GM19099 (cell line): ENCODE measurements around the gene RPA3.

Source experiments
- POLR2A ChIP-seq: IDR thresholded peaks from 3 replicates; pipeline ENCODE4 v1.6.1; 2011; ENCODE audit warnings: low read depth; ENCODE audit not compliant: insufficient read length; ENCODE audit errors: extremely low read depth

The RPA3 gene

DNA sequence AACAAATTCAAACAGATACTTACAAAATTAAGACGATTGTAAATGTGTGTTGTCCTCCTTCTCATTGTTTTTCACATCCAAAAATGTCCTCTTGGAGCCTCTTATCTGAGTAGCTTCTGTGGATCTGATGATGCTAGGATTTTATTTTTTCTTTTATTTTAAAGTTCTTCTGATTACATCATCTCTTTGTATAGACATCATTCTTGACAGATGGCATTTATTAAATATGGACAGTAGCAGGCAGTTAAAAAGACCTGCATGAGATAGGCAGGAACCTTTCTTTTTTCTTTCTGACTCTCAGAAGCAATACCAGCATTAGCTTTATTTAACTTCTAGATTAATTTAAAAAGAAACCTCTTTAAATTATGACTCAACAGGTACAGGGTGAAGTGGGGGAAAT lies at the start of gene RPA3:
RPA3 (minus strand) TSS at position 116 of the 400 bp plus-strand sequence. CDS start 78,189 bp downstream, outside the sequence.
- no peak for TF ChIP-seq POLR2A

DNA sequence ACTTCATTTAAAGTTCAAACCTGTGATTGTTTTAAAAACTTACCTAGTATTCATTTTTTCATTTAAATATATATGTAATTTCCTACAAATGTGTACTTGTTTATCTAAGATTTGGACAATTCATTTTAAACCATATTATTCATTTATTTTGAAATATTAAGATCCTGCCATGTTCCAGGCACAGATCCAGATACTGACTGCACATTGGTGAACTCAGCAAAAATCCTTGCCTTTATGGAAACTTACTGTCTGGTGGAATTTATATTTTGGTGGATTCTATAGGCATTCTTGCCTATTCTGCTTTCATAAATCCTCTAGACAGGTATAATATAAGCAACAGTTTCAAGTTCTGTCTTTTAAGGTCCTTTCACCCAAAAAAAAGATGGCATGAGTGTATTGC lies 48.3 kb upstream of the RPA3 start:
- TF ChIP-seq POLR2A, result no peak

DNA sequence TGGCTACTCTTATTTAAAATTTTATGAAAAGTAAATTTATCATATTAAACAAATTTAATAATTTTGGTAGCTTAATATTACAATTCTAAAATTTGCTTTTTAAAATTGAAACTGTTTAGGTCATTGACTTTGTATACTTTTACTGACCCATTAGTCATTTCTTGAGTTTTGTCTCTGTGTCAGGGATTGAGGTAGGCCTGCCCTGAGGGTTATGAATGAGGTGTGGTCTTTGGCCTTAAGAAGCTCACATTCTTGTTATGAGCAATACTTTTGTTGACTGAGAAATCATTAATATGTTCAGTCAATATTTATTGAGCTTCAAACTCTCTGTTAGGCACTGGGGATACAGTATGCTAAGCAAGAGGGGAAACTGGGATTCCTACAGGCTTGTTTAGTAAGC lies 47.0 kb upstream of the RPA3 start:
- TF ChIP-seq POLR2A, result no peak

DNA sequence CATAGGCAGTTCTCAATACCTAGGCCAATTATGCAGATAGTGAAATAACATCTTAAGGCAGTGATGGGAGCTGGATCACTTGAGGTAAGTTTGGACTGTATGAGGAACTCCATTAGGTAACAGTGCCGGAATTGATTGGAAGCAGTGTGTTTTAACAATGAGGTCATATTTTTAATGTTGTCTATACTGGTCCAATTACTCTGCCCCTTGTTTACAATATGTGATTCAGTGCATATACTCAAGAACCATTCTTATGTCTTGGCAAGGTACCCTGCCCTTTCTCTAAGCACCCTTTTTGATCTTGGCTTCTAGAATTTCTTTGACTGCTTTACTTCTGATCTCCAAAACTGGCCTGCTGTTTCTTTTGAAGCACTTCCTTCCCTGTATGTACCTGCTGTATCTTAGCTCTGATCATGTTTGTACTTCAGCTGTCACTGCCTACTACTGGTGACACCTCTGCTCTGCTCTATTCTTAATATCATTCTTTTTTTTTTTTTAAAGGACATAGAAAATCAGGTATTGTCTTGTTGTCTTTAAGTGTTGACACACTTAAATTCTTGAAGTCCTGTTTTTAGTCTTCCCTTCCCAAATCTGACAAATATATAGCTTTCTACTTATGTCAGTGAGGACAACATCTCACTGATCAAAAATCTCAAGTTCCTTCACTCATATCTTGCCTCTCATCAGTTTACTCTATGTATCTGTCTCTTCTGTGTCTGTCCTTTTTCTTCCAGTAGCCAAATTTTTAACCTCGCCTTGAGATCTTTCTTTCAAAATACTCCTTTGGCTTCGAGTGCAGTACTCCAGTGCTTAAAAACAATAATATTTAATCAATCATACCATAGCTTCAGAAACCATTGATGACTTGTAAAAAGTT lies 46.4 kb upstream of the RPA3 start:
- no peak for TF ChIP-seq POLR2A

DNA sequence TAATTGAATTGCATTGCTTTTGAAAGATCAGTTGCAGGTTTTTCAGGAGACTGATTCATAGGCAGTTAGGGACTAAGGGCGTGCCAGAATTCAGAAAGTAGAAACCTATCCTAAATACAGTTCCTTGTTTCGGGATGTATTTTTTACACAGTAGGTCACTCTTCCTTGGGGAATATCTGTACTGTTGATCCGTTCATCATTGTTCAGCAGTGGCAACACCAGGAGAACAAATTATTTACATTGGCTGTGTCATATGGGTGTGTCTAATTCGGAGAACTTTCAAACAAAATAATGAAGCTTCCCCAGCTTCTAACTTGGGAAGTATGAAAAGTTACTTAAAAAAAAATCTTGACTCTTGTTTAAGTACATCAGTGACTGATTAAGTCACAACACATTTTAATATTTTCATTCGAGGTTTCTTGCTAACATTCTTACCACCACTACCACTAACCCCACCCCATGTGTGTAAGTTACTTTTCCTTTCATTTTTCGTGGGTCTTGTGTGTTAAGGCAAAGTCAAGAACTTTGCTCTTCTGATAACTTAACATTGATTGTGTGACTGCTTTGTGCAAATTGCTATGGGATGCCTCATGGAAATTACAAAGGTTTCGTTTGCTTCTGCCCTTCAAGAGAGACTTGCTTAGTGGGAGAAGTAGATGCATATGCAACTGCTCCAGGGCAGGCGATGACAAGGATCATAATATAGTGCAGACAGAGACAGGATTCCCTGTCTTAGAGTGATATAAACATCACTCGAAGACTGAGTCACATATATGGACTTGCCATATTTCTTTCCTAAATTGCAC lies 43.8 kb upstream of the RPA3 start:
- TF ChIP-seq POLR2A, result no peak

DNA sequence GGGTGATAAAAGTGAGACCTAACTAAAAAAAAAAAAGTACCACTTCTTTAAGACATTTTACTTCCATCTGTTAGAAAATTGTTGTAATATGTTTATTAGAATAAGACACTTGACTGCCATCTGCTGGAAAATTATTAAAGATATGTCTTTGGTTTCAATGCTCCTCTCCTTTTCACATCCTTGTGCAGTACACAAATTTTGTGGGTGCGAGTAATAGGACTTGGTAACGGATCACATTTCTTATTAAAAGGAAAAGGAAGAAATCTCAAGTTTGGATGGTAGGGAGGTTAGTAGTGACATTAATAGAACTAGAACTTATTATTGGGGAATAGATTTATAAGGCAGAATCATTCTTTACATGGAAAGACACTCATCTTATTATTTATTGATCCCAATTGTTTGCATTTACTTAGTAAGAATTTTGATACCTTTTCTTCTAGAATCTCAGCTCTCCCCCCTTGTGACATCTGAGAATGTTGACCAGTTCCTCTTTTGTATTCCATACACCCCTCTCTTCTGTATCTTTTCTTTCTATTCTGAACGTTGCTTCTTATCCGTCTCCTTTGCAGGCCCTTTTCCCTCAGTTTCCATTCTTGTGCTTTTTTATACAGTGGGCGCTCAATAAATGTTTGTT lies 43.0 kb upstream of the RPA3 start:
- no peak for TF ChIP-seq POLR2A

DNA sequence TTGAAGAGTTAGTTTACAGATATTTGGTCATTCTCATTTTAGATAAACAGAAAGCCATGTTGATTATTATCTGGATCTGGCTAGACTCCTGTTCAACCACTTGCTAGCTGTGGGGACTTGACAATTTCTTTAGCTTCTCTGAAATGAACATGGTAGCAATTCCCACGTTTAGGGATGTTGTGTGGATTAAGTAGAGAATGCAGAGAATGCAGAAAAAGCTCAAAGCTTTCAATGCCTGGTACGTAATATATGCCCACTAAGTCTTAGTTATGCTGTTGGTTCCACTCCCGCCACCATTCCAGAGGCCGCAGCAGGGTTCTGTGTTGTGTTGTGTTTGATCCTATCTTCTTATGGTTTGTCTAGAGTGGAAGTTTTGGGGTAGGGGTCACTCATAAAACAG lies 39.2 kb upstream of the RPA3 start:
- no peak for TF ChIP-seq POLR2A

DNA sequence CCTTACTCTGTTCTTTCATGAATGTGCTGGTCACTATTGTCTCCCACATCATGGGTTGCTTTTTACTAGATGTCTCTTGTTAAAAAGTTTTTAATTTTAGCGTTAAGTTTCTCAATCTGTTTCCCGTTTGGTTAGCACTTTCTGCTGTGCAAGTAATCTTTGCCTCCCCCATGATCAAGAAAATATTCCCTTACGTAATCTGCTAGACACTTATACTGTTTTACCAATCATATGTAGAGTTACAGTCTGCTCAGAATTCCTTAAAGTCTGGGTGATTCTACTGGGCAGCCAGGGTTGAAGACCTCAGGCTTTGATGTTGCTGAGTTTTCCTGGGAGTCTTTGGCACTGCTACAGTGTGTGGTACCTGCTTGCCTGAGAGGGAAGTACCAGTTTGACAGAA lies 38.2 kb upstream of the RPA3 start:
- TF ChIP-seq POLR2A, result no peak

DNA sequence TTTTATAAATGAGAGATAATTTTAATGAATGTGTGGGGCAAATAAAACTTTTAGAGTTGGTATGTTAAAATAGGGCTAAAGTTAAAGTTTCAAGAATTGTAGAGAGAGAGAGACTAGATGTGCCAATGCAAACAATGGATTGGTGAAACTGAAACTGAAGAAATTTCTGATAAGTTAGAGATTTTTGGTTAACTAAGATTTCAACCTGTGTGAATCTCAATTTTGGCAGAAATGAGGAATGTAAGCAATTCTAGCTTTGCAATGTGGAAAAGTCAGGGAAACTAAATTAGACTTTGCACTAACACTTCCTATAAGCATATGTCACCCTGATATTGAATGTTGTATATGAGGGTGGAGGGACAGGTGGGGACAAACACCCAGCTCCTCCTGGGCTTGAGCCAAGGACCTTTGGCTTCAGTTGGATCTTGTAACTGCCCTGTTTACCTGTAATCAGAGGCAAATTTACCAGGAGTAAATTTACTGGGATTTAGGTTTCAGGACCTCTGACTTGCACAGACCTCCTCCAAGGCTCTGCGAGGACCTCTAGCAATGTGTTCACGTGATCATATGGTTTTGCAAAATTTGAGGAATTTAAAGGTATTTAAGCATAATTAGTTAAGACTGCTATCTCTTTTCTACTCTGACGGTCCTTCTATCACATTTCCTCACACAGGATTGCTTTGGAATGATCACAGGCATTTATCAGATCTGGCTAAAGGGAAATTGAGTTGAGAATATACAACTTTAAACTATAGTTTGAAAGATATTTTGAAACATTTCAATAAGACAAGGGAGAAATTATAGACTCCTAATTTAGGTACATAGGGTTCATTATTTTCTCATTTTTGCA lies 33.1 kb upstream of the RPA3 start:
- no peak for TF ChIP-seq POLR2A

DNA sequence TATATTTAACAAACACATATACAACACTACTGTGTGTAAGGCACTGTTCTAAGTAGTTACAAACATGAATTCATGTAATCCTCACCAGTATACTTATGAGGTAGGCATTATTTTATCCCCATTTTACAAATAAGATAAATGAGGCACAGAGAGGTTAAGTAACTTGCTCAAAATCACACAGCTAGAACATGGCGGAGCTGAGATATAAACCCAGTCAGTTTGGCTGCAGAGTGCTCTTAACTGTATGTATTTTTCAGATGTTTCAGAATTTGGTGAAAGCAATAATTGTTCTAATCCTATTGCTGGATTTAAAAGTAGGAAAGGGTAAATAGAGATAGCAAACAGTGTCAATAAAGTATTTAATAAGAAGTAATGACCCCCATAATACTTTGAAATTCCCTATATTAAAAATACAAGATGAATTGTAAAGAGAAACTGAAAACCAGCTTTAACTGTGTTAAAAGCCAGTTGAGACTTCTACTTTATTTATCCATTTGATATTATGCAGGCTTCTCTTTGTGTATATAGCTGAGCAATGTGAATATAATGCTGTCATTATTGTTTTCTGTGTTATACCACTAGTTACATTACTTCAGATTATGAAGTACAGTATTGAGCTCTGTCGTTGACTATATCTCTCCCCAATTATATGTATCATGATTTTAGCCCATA lies 32.3 kb upstream of the RPA3 start:
- no peak for TF ChIP-seq POLR2A

DNA sequence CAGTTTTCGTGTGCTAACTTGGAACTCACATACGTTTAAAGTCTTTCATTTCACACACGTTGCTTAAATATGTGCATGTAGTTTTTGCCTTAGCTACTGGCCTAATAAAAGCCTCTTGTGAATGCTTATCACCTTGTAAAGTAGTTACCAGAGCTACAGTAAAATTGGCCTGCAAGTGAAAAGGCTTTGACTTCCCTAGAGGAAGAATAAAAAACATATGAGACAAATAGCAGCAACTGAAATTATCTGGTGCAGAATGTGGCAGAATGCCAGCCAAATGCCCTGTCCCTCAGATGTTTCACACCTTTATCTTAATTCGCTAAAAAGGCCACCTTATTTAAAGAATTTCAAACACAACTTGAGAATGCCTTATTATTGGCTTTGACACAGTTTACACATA lies 28.1 kb upstream of the RPA3 start:
- TF ChIP-seq POLR2A, result no peak

DNA sequence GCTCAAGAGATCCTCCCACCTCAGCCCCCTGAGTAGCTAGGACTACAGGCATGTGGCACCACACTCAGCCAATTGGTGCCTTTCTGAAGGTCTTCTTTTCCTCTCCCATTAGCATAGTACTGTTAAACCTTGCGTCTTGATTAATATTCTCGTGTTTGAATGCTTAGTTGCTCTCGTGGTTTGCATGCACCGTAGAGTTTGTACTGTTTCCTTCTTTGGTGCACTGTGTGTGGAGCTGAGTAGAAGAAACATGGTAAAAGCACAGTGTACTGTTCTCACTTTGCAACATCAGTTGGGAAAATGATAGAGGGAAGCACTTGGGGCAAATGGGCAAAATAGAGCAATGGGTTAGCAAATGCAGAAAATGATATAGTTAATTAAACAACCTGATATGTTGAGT lies 27.6 kb upstream of the RPA3 start:
- TF ChIP-seq POLR2A, result no peak

DNA sequence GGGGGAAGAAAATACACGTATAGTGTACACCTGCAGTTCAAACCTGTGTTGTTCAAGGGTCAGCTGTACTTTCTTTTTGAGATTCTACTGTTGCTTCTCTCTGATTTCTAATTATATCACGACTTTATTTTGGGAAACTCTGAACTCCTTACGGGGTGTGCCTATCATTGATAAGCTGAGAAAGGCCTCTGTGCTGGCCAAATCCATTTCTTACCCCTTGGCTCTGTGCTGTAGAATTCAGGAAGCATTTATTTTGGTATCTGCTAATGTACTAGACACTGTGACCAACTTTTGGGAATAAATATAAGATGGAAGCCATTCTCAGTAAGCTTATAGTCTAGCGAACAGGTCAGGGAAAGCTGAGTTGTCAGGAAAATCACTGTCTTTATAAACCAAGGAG lies 26.9 kb upstream of the RPA3 start:
- no peak for TF ChIP-seq POLR2A

DNA sequence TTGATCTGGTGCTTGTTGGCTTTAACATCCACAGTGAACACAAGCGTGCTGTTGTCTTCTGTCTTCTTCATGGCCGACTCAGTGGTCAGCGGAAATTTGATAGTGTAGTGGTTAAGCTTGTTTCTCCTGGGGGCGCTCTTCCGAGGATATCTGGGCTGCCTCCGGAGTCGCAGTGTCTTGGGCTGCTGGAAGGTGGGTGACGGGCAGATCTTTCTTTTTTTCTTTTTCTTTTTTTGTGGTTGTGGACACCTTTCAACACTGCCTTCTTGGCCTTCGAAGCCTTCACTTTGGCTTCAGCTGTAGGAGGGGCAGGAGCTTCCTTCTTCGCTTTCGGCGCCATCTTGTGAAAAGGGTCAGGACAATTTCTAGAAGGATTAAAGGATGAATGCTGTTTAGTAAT lies 23.8 kb upstream of the RPA3 start:
- no peak for TF ChIP-seq POLR2A
